IPS DF 19.7 (cell line): ENCODE results near the gene LGI4.

Experiments used
- DNase-seq: peaks from one replicate; pipeline ENCODE4 v3.0.0-alpha.2; 2013; ENCODE audit warnings: low read depth, low spot score

Gene LGI4

DNA sequence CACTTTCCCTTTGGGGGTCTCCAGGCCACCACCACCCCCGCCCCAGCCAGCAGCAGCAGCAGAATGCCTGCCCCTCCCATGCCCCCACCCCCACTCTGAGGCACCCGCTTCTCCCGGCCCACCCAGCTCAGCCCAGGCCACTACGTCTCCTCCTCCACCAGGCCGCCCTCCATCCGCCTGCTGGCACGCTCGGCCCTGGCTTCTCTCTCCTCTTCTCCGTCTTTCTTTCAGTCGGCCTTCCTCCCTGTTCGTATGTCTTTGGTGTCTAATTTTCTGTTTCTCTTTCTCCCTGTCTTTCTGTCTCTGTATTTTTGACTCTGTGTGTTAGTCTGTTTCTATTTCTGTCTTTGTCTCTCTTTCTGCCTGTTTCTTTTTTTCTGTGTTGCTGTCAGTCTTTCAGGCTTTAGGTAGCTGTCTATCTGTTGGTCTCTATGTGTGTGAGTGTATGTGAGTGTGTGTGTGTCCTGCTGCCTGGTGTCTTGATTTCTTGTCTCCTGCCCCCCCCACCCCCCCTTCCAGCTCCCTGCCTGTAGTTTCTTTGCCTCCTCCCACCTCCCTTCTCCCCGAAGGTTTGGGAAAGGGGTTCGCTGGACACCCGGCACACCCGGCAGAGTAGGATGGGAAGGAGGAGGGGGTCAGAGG, at the start of gene LGI4:
Gene LGI4, minus strand, starts transcription at position 459 of the 642 bp plus-strand sequence. Its CDS starts 379 bp downstream, at position 80.
- no peak for DNase-seq

DNA sequence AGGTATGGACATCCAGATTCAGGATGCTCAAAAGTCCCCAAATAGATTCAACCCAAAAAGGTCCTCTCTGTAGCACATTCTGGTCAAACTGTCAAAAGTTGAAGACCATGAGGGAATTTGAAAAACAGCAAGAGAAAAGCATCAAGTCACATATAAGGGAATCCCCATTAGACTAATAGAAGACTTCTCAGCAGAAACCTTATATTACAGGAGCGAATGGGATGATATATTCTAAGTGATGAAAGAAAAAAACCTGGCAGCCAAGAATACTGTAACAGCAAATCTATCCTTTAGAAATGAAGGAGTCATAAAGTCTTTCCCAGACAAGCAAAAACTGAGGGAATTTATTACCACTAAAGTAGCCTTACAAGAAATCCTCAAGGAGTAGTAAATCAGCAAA, 49.4 kb upstream of the LGI4 start:
- DNase-seq = no peak

DNA sequence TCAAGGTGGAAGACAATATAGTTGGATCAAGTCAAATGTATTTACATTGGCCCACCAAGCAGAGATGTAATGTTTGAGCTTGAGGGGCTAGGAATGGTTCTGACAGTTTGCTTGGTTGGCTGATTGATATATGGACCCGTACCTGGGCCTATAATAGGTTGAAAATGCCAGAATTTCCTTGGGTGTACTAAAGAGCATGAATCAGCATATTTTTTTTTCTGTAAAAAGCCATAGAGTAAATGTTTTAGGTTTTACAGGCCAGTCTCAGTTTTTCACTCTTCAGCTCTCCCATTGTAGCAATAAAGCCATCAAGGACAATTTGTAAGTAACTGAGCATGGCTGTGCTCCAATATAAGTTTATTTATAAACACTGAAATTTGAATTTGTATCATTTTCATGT, 46.5 kb upstream of the LGI4 start:
- no peak for DNase-seq

DNA sequence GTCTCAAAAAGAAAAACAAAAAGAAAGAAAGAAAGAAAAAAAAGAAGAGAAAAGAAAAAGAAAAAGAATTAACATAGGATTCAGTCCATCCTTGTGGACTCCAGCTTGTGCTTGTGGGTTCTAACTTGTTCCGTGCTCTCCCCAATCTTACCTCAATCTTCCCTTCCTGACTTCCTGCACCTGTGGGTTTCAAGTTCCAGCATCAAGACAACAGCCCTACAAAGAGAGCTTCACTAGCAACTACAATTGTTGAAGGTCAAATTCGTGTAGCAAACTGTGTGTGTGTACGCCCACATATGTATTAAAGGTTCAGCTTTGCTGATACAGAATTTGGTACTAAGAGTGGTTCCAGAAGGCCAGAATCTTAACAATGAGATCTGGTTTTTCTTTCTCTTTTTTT, 45.0 kb upstream of the LGI4 start:
- DNase-seq = no peak

DNA sequence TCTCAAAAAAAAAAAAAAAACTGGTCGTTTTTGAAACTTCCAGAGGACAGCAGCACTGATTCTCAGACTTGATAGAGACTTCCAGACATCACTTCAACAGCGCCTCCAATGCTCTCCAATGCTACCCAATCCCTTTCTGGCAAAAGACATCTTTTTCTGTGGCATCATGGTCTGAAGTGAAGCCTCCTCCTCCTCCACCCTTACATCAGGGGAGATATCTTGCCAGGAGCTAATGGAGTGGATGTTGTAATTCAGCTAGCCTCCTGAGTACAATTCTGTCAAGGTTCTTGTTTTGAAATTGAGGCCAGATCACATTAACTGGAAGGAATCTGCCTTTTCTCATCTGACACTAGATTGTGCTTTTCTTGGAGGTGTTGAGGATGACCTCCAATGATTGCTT, 43.8 kb upstream of the LGI4 start:
- no peak for DNase-seq

DNA sequence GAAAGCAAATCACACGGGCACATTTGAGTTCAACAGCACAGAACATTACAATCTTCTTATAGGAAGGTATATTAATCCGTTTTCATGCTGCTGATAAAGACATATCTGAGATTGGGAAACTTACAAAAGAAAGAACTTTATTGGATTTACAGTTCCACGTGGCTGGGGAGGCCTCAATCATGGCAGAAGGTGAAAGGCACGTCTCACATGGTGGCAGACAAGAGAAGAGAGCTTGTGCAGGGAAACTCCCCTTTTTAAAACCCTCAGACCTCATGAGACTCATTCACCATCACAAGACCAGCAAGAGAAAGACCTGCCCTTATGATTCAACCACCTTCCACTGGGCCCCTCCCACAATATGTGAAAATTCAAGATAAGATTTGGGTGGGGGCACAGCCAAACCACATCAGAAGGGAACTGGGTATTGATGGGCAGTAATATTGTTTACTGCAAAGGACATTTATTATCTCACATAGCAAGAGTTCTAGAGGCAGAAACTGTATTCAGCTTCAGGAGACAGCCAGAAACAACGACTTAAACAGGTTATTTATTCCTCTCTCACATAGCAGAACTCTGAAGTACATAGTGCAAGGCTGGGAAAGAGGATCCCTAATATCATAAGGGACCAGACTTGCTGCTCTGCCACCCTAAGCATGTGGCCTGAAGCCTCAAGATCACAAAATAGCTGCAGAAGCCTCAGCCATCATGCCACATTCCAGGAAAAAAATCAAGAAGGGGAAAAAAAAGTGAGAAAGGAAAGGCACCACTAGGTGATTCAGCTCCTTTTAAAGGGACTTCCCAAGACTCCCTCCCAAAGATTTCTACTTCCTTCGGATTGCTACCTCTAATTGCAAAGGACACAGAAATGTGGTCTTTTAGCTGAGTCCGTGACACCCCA, 42.8 kb upstream of the LGI4 start:
- DNase-seq = no peak

DNA sequence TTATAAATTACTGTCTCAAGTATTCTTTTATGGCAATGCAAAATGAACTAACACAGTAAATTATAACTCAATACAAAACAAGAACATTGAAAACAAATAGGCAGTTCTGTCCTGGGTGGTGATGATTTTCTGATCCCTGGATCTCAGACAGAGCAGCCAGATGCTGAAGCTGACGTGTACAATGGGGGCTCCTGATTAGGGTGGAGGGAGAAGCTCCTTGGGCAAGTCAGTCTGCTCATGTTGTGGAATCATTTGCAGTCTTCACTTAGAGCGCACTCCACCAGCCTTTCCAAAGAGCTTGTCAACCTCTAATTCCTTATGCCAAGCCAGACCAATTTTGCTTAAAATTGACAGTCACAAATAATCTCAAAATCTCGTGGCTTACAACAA, 41.3 kb upstream of the LGI4 start:
- DNase-seq = no peak

DNA sequence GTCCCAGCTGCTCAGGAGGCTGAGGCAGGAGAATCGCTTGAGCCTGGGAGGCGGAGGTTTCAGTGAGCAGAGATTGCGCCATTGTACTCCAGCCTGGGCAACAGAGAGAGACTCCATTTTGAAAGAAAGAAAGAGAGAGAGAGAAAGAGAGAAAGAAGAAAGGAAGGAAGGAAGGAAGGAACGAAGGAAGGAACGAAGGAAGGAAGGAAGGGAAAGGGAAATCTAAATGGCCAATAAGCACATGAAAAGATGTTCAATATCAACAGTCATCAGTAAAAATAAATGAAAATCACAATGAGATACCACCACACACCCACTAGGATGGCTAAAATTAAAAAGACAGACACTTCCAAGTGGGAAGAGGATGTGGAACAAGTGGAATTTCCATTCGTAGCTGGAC, 39.4 kb upstream of the LGI4 start:
- DNase-seq = no peak

DNA sequence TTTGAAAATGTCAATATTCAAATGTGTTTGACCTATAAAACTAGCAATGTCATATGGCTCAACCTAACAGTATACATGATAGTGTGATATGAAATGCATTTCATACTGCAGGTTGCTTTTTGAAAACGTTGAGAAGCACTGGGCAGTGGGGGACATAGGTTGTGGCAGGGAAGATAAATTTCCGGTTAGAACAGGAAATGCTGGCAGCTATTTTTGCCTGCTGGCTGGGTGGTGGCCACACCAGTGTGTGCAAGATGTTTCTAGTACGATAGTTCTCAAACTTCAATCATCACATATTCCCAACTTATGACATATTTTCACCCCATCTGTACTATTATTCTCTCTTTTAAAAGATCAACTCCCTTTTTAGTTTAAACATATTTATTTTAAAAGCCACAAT, 36.9 kb upstream of the LGI4 start:
- DNase-seq = no peak

DNA sequence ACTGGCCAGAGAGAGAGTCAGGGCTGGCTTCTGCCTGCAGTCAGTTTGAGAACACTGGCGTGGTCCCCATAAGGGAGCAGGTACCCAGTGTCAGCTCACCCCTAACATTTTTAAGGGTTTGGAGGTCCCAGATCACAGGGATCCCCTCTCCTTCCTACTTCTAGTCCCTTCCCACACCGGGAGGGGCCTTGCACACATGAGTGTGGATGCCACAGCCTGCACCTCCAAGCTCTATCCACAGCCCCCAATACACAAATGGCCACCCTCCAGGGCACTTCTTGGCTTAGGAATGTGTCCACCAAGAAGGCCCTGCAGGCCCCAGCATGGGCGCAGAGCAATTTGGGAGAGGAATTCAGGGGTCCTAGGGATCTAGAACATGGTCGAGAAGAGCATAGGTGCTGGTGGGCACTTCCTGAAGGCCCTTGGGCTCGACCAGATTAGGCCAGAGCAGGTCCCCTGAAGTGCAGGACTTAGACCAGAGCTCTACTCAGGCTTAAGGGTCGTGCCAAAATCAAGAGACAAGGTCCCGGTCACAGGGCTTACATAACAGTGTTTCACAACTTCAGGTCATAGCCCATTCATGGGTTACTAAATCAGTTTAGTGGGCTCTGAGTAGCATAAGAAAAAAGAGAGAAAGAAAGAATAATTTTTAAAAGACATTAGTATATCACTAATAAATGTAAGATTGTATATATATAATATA, 35.7 kb upstream of the LGI4 start:
- no peak for DNase-seq

DNA sequence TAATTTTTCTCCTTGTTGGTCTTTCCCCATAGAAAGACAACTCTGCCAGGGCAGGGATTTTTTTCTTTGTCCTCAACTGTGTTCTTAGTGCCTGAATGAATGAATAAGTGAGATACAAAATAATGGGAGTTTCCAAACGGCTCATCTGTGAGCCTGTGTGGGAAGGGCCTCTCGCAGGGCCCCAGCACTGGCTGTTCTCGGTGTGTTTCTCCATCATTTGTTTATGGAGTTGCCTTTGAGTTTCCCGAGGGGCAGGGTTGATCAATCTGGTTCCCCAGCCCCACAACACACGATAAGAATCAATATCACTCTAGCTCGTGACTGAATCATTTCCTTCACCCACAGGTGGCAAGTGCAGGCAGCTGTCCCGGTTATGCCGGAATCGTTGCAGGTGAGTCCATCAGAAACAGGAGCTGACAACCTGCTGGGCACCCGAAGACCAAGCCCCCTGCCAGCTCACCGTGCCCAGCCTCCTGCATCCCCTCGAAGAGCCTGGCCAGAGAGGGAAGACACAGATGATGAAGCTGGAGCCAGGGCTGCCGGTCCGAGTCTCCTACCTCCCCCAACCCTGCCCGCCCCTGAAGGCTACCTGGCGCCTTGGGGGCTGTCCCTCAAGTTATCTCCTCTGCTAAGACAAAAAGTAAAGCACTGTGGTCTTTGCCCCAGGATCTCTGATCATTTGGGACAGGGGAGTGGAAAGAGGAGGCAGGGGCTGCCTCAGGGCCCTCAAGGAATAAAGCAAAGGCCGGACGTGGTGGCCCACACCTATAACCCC, 34.5 kb upstream of the LGI4 start:
- no peak for DNase-seq

DNA sequence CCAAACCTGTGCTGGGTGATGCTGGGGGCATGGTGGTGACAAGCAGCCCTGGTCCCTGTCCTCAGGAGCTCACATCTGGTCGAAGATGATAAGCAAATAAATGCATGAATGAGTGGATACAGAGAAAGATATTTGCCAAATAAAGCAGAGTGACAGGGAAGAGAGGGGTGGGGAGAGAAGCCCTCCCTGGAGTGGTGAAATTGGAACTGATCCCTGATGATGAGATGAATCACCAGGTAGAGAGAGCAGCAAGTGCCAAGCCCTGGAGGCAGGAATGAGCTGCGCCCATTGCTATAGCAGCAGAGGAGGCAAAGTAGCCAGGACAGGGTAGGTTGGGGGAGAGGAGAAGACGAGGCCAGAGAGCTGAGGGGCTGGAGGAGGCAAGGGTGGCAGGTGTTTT, 33.3 kb upstream of the LGI4 start:
- DNase-seq = no peak

DNA sequence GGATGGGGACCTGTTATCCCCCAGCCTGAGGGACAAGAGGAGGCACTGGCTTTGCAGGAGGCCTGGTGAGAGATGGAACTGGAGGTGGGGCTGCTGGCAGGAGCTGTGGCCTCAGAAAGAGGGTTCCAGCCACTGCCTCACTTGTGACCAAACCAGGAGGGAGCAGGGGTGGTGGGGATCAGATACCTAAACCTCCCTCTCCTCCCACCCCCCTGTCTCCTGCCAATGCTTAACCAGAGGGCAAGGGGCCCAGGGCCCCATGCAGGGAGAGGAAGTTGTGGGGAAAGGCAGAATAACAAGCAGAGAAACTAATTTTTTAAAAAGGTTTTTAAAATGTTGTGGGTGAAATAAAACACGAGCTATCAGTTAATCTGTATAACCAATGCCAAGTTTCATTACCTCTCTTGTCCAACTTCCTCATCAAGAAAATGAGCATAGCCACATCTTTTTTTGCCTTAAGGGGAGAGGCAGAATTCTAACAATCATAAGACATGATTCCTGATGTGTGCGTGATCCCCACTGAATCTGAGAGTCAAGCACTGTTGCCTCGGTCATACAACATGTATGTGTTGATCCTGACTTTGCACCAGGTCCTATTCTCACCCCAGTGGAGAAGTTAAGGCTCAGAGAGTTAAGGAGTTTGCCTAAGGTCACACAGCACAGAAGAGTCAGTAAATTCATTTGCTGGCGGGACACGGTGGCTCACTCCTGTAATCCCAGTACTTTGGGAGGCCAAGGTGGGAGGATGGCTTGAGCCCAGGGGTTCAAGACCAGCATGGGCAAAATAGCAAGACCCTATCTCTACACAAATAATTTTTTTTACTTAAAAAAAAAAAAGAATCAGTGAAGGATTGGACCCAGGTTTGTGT, 32.6 kb upstream of the LGI4 start:
- DNase-seq = no peak

DNA sequence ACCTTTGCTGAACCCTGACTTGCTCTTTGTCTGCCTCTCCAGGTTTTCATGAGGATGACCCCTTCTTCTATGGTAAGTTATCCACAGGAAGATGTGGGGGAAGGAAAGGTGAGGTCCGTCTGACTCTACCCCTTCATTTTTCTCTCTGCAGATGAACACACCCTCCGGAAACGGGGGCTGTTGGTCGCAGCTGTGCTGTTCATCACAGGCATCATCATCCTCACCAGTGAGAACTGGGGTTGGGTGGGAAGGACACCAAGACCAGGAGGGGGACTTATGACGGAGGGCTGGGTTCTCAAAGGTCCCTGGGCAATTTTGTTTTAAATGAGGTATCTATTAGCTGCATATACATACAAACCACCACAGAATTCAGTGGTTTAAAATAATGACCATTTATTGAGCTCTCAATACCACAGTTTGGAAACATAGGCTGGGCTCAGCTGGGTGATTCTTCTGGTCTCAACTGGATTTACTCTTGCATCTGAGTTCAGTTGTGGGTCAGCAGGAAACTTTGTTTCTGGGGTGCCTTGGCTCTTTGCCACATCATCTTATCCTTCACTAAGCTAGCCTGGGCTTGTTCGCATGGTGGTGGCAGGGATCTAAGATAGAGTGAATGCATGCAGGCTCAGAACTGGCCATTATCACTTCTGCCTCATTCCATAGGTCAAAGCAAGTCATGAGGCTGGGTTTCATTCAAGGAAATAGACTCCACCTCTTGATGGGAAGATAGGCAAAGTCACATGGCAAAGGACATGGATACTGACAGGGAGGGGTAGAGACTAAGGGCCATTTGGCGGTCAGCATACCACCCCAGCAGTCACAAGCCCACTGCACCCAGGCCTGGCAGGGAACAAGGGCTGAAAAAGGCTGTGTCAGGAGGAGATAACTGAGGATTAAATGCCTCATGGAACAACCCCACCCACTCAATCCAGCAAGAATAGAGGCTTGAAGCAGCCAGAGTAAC, 31.5 kb upstream of the LGI4 start:
- no peak for DNase-seq

DNA sequence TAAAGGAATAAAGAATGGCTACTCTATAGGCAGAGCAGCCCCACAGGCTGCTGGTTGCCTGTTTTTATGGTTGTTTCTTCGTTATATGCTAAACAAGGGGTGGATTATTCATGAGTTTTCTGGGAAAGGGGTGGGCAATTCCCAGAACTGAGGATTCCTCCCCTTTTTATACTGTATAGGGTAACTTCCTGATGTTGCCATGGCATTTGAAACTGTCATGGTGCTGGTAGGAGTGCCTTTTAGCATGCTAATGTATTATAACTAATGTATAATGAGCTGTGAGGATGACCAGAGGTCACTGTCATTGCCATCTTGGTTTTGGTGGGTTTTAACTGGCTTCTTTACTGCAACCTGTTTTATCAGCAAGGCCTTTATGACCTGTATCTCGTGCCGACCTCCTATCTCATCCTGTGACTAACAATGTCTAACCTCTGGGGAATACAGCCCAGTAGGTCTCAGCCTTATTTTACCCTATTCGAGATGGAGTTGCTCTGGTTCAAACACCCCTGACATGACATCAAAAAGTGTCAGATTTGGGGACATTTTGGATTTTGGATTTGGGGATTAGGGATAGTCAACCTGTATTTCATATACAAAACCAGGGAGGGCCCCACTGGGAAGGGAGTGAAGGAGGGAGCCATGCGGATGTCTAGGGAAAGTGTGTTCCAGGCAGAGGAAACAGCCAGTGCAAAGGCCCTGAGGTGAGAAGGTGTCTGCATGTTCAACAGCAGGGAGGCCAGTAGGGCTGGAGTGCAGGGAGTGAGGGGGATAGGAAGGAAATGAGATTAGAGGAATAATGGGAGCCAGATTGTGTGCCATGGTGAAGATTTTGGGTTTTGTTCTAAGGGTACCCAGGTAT, 30.6 kb upstream of the LGI4 start:
- no peak for DNase-seq

DNA sequence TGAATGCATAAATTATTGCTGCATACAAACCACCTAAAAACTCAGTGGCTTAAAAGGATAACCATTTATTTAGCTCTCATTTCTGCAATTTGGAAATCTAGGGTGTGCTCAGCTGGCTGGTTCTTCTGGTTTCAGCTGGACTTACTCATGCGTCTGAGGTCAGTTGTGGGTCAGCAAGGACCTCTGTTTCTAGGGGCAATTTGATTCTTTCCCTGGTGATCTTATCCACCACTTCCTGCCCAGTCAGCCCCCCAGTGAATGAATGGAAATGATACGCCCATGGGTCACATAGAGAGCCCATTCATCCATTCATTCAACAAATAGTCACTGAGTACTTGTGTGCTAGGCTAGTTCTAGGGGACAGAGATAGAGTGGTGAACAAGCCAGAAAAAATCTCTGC, 29.6 kb upstream of the LGI4 start:
- DNase-seq = no peak

DNA sequence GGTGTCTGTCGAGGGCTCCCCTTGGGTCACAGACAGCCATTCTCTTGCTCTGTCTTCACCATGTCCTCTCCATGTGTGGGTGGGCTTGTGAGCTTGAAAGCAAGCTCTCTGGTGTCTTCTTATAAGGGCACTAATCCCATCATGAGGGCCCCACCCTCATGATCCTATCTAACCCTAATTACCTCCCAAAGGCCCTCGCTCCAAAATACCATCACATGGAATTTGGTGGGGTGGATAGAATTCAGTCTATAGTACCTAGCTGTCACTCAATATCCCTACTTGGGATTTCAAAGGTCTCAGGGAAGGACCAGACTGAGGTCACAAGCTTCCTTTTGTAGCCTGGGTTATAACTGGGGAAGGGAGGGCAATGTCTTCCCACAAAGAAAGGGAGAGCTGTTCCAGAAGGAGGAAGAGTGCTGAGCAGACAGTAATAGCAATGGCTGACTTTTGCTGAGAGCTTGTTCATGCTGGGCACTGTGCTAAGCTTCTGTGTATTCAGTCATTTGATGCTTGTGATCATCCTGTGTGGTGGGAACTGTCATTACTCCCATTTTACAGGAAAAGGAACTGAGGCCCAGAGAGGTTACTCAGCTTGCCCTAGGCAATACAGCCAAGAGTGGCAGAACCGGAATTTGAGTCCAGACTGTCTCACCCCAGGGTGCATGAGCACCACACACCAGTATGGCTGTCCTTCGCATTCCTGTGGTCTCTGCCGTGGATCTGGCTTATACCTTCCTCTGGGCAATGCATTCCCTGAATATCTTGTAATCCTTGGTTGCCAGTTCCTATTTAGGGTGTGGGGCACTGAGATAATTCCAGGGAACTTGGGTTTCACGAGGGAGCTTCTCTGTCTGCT, 27.8 kb upstream of the LGI4 start:
- no peak for DNase-seq

DNA sequence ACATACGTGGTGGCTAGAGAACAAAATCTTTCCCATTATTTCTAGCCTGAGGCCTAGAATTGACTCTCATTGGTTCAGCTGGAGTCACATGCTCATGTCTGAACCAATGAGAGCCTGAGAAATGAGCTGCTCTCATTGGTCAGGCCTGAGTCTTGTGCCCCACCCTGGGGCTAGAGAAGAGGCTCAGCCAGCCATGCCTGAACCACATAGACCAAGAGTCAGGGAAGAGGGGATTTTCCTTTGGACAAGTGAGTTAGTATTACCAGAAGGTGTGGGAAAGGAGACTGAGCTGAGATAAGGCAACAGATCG, 26.5 kb upstream of the LGI4 start:
- DNase-seq = no peak
